Gastroesophageal sphincter (tissue), 4 donors: ENCODE data around the gene DVL2. TPM values are rescaled to one million over a fixed set of nuclear protein-coding genes. Genes with fewer than 3 reads are reported as not detected.
A peak's percentile ranks its signal among the peaks of the same experiment; 100 is the strongest.

ENCODE experiments used
- ATAC-seq: fragments of 150-250 bp; one replicate; pipeline ENCODE4 v1.9.1; 2016; ENCODE audit warnings: mild to moderate bottlenecking, moderate library complexity
- H3K27ac ChIP-seq, 4 donors: fragments of 200-600 bp; sonication (generic) in 3 of 4; 1 replicate in 3 of 4; 2 replicates in 1 of 4; pipeline ENCODE4 v1.5.1; 2016 to 2019
- H3K27me3 ChIP-seq: fragments of 200-600 bp; sonication (generic); one replicate; pipeline ENCODE4 v1.5.1; 2019
- H3K36me3 ChIP-seq, 2 donors: fragments of 200-600 bp; sonication (generic); one replicate each; pipeline ENCODE4 v1.5.1; 2019; ENCODE audit warnings: control low read depth in 1 of 2
- H3K4me1 ChIP-seq, 3 donors: fragments of 200-600 bp; sonication (generic); 1 replicate in 2 of 3; 2 replicates in 1 of 3; pipeline ENCODE4 v1.5.1; 2016 to 2019; ENCODE audit warnings: control low read depth in 2 of 3
- H3K4me3 ChIP-seq, 2 donors: fragments of 200-600 bp; sonication (generic); one replicate each; pipeline ENCODE4 v1.5.1; 2019; ENCODE audit warnings: mild to moderate bottlenecking in 1 of 2, moderate library complexity in 1 of 2
- H3K9me3 ChIP-seq, 3 donors: fragments of 200-600 bp; sonication (generic); one replicate each; pipeline ENCODE4 v1.5.1; 2017 to 2019; ENCODE audit warnings: control low read depth in 2 of 3
- EP300 ChIP-seq: sonication (generic); formaldehyde crosslinking; IDR thresholded peaks from one replicate; pipeline ENCODE4 v1.6.1; 2017; ENCODE audit warnings: antibody characterized with exemption, mild to moderate bottlenecking
- POLR2A ChIP-seq, 2 donors: fragments of 450-650 bp; IDR thresholded peaks; one replicate each; pipeline ENCODE4 v1.6.1; 2017; ENCODE audit warnings: antibody characterized with exemption in 2 of 2, mild to moderate bottlenecking in 2 of 2, moderate library complexity in 1 of 2
- POLR2AphosphoS5 ChIP-seq: sonication (generic); formaldehyde crosslinking; IDR thresholded peaks from one replicate; pipeline ENCODE4 v1.6.1; 2017; ENCODE audit warnings: antibody characterized with exemption
- WGBS, 2 donors: methylation state at CpG; one replicate each; pipeline ENCODE4 v1.1.5; 2018; ENCODE audit warnings: low coverage in 1 of 2; 5-methylcytosine and 5-hydroxymethylcytosine counted together
- small RNA-seq, 4 donors: library from RNA; depleted of rRNA; stranded (forward); fragments of <200 nt; gene quantifications; one replicate each; pipeline ENCODE3, GENCODE V24; 2016
- total RNA-seq, 4 donors: library from RNA; depleted of rRNA; stranded (reverse); fragments of >200 nt; gene quantifications; one replicate each; pipeline ENCODE4 v1.1.0, GENCODE V29; 2016
- TF ChIP-seq, protein P1 (sequence below), 4 experiments: fragments of 200-600 bp in 2 of 4; fragments of 450-650 bp in 2 of 4; sonication (generic) in 1 of 4; IDR thresholded peaks; one replicate each; pipeline ENCODE4 v1.5.1; 2017 to 2019; ENCODE audit warnings: antibody characterized with exemption in 4 of 4, mild to moderate bottlenecking in 2 of 4, moderate library complexity in 2 of 4

DVL2 gene
- total RNA-seq, 4 donors from 2014 or later = 33.0 to 53.9 (median 45.0) TPM

DNA sequence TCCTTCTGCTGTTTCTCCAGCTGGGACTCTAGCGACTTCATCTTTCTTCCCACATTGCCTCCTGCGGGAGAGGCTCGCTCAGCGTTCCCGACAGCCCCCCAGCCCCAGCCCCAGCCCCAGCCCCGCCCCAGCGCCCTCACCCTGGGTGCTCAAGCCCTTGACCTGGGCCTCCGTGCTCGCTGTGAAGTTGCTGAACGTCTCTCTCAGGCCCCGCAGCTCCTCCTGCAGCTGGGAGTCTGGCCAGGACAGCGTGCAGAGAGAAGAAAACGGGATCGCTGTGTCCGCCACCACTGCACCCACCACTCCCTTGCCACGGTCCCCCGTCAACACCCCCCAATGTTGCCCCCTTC, 57.5 kb downstream of the DVL2 start:
- 0 to 15% methylated on average over 3 to 4 of the region's 17 CpGs for WGBS, 2 donors
- H3K36me3 ChIP-seq = no peaks in the 10 kb centered on the region
- TF ChIP-seq POLR2AphosphoS5 (no peak), EP300 (no peak), POLR2A (IDR thresholded peaks at IDR 0.05) (no peak)
- TF ChIP-seq, protein P1, sequence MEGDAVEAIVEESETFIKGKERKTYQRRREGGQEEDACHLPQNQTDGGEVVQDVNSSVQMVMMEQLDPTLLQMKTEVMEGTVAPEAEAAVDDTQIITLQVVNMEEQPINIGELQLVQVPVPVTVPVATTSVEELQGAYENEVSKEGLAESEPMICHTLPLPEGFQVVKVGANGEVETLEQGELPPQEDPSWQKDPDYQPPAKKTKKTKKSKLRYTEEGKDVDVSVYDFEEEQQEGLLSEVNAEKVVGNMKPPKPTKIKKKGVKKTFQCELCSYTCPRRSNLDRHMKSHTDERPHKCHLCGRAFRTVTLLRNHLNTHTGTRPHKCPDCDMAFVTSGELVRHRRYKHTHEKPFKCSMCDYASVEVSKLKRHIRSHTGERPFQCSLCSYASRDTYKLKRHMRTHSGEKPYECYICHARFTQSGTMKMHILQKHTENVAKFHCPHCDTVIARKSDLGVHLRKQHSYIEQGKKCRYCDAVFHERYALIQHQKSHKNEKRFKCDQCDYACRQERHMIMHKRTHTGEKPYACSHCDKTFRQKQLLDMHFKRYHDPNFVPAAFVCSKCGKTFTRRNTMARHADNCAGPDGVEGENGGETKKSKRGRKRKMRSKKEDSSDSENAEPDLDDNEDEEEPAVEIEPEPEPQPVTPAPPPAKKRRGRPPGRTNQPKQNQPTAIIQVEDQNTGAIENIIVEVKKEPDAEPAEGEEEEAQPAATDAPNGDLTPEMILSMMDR (IDR thresholded peaks at IDR 0.05) = no peak
- no peaks in the 10 kb centered on the region for H3K9me3 ChIP-seq
- H3K27ac ChIP-seq = no peak overlapping the region
- peaks cover 63% of the 10 kb centered on the region for H3K27me3 ChIP-seq
- peaks cover 0 to 25% (median 12%) of the 10 kb centered on the region in 3 donors for H3K4me1 ChIP-seq
- peak; percentile 17 for ATAC-seq
- H3K4me3 ChIP-seq = peak overlapping the region in 1 of 2 donors; percentile 41

DNA sequence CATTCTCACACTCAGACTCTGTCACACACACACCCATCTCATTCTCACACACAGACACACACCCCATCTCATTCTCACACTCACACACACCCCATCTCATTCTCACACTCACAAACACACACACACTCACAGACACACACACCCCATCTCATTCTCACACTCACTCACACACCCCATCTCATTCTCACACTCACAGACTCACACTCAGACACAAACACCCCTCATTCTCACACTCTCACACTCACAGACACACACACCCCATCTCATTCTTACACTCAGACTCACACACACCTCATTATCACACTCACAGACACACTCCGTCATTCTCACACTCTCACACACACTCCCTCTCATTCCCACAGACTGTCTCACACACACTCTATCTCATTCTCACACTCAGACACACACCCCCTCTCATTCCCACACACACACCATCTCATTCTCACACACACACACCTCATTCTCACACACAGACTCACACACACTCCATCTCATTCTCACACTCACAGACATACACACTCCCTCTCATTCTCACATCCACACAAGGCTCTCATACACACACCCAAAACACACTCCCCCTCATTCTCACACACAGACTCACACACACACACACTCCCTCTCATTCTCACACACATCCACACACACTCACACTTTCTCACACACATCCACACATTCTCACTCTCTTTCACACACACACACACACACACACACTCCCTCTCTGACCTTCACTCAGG, 58.0 kb downstream of the DVL2 start:
- 88% methylated on average over 1 of the region's 1 CpG; no CpG with 5 or more reads in 1 of the 2 donors for WGBS, 2 donors
- H3K36me3 ChIP-seq = no peaks in the 10 kb centered on the region
- no peak overlapping the region for H3K4me3 ChIP-seq
- TF ChIP-seq POLR2A (IDR thresholded peaks at IDR 0.05) = no peak
- no peak for TF ChIP-seq POLR2AphosphoS5
- TF ChIP-seq EP300 = no peak
- TF ChIP-seq, protein P1 (IDR thresholded peaks at IDR 0.05) = no peak
- no peak overlapping the region for H3K27ac ChIP-seq
- H3K27me3 ChIP-seq = peaks cover 63% of the 10 kb centered on the region
- H3K4me1 ChIP-seq = peaks cover 0 to 25% (median 12%) of the 10 kb centered on the region in 3 donors
- ATAC-seq = no peak
- H3K9me3 ChIP-seq = no peaks in the 10 kb centered on the region

Small RNA genes within 50 kb of the gene (small RNA-seq; reads per million reads assigned to genes)
- gene AC120057.4 = 0 reads per million in 4 donors
- gene MIR324 = 3.9 to 7.5 (median 5.0) reads per million in 4 donors
- gene RF00019 = 0 reads per million in 4 donors

Other genes starting within 250 kb of the DVL2 start
- gene ALOX12, start 238.5 kb downstream of the DVL2 start, total RNA-seq = under 1 TPM in 2 of 4 donors, not detected in 2; 0.19 to 0.62 TPM
- 100 to 1,000 TPM; 150 to 211 (median 170) TPM for gene RNASEK, start 221.9 kb downstream of the DVL2 start, total RNA-seq
- 1 to 10 TPM in 3 of 4 donors, under 1 TPM in 1; 0.93 to 3.9 (median 3.3) TPM for gene BCL6B, start 211.5 kb downstream of the DVL2 start, total RNA-seq
- gene SLC16A13, start 198.5 kb downstream of the DVL2 start, total RNA-seq = under 1 TPM in 3 of 4 donors, not detected in 1; 0.58 to 0.81 (median 0.72) TPM
- under 1 TPM in 3 of 4 donors, not detected in 1; 0.32 to 0.54 (median 0.39) TPM for gene SLC16A11, start 190.4 kb downstream of the DVL2 start, total RNA-seq
- 10 to 100 TPM in 2 of 4 donors, 1 to 10 TPM in 2; 3.8 to 25.6 (median 11.3) TPM for gene CLEC10A, start 154.3 kb downstream of the DVL2 start, total RNA-seq
- 1 to 10 TPM in 1 of 4 donors, under 1 TPM in 1, not detected in 2; 0.79 to 1.3 TPM for gene ASGR2, start 119.7 kb downstream of the DVL2 start, total RNA-seq
- gene ASGR1, start 55.1 kb downstream of the DVL2 start, total RNA-seq = 1 to 10 TPM in 1 of 4 donors, under 1 TPM in 1, not detected in 2; 0.54 to 1.2 TPM
- gene DLG4, start 14.7 kb downstream of the DVL2 start, total RNA-seq = 10 to 100 TPM; 14.1 to 21.7 (median 16.5) TPM
- gene ACADVL, start 14.6 kb downstream of the DVL2 start, total RNA-seq = 100 to 1,000 TPM; 331 to 508 (median 475) TPM
- 10 to 100 TPM; 29.4 to 38.2 (median 31.0) TPM for gene PHF23, start 4.9 kb upstream of the DVL2 start, total RNA-seq
- 100 to 1,000 TPM; 289 to 437 (median 386) TPM for gene GABARAP, start 7.9 kb upstream of the DVL2 start, total RNA-seq
- gene CTDNEP1, start 17.2 kb upstream of the DVL2 start, total RNA-seq = 10 to 100 TPM; 33.8 to 66.3 (median 52.5) TPM
- gene ELP5, start 17.7 kb upstream of the DVL2 start, total RNA-seq = 10 to 100 TPM; 29.6 to 36.8 (median 33.8) TPM
- gene CLDN7, start 28.0 kb upstream of the DVL2 start, total RNA-seq = 10 to 100 TPM in 1 of 4 donors, 1 to 10 TPM in 2, not detected in 1; 1.4 to 16.9 (median 4.7) TPM
- 100 to 1,000 TPM in 3 of 4 donors, 10 to 100 TPM in 1; 71.8 to 200 (median 149) TPM for gene SLC2A4, start 47.2 kb upstream of the DVL2 start, total RNA-seq
- gene YBX2, start 60.1 kb upstream of the DVL2 start, total RNA-seq = 1 to 10 TPM; 3.3 to 6.5 (median 5.3) TPM
- gene EIF5A, start 73.1 kb upstream of the DVL2 start, total RNA-seq = 100 to 1,000 TPM; 145 to 233 (median 183) TPM
- gene GPS2, start 80.8 kb upstream of the DVL2 start, total RNA-seq = 100 to 1,000 TPM in 1 of 4 donors, 10 to 100 TPM in 3; 66.9 to 104 (median 82.5) TPM
- 10 to 100 TPM; 12.0 to 30.4 (median 14.9) TPM for gene NEURL4, start 94.8 kb upstream of the DVL2 start, total RNA-seq
- 1 to 10 TPM; 2.0 to 4.6 (median 3.5) TPM for gene ACAP1, start 102.0 kb upstream of the DVL2 start, total RNA-seq
- gene KCTD11, start 117.6 kb upstream of the DVL2 start, total RNA-seq = 10 to 100 TPM in 2 of 4 donors, 1 to 10 TPM in 2; 8.8 to 16.9 (median 10.3) TPM
- gene TMEM95, start 120.6 kb upstream of the DVL2 start, total RNA-seq = not detected
- 1 to 10 TPM; 2.0 to 4.4 (median 3.5) TPM for gene TNK1, start 146.6 kb upstream of the DVL2 start, total RNA-seq
- 10 to 100 TPM; 16.8 to 38.1 (median 17.7) TPM for gene PLSCR3, start 160.0 kb upstream of the DVL2 start, total RNA-seq
- 10 to 100 TPM; 31.1 to 66.6 (median 57.8) TPM for gene TMEM256, start 169.6 kb upstream of the DVL2 start, total RNA-seq
- gene NLGN2, start 173.3 kb upstream of the DVL2 start, total RNA-seq = 10 to 100 TPM in 3 of 4 donors, 1 to 10 TPM in 1; 9.9 to 28.4 (median 14.4) TPM
- not detected for gene SPEM1, start 185.8 kb upstream of the DVL2 start, total RNA-seq
- not detected for gene SPEM2, start 191.1 kb upstream of the DVL2 start, total RNA-seq
- gene SPEM3, start 194.3 kb upstream of the DVL2 start, total RNA-seq = under 1 TPM in 1 of 4 donors, not detected in 3; 0.08 TPM
- gene TMEM102, start 200.9 kb upstream of the DVL2 start, total RNA-seq = 1 to 10 TPM; 1.3 to 5.6 (median 2.4) TPM
- 1 to 10 TPM in 1 of 4 donors, under 1 TPM in 2, not detected in 1; 0.13 to 1.0 (median 0.42) TPM for gene FGF11, start 205.0 kb upstream of the DVL2 start, total RNA-seq
- gene CHRNB1, start 210.5 kb upstream of the DVL2 start, total RNA-seq = 10 to 100 TPM in 1 of 4 donors, 1 to 10 TPM in 3; 4.7 to 12.1 (median 8.1) TPM
- 100 to 1,000 TPM in 1 of 4 donors, 10 to 100 TPM in 3; 68.4 to 115 (median 80.2) TPM for gene ZBTB4, start 245.1 kb upstream of the DVL2 start, total RNA-seq
- not detected for gene SLC35G6, start 246.9 kb upstream of the DVL2 start, total RNA-seq
- gene POLR2A, start 249.8 kb upstream of the DVL2 start, total RNA-seq = 10 to 100 TPM; 41.0 to 55.3 (median 47.3) TPM